ENCODE measurements around the gene ORC2.
A peak's percentile ranks its signal among the peaks of the same experiment; 100 is the strongest.

DNA sequence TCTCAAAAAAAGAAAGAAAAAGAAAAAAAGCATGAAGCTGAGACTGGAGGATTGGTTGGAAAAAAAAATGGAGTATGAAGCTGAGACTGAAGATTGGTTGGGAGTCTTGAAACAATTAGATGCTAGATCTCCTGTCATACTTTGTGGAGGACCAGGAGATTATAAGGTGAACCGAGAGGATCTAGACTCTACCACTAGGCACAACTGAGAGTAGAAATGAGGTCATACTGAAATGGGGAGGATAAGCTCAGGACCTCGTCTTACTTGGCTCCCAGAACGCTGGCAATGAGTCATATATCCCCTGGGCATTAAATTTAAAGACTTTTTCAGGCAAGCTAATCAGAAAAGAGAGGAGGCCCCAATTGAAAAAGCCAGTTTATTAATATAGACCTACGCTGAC lies 3.3 kb upstream of the ORC2 start:
- TF ChIP-seq, protein P1, sequence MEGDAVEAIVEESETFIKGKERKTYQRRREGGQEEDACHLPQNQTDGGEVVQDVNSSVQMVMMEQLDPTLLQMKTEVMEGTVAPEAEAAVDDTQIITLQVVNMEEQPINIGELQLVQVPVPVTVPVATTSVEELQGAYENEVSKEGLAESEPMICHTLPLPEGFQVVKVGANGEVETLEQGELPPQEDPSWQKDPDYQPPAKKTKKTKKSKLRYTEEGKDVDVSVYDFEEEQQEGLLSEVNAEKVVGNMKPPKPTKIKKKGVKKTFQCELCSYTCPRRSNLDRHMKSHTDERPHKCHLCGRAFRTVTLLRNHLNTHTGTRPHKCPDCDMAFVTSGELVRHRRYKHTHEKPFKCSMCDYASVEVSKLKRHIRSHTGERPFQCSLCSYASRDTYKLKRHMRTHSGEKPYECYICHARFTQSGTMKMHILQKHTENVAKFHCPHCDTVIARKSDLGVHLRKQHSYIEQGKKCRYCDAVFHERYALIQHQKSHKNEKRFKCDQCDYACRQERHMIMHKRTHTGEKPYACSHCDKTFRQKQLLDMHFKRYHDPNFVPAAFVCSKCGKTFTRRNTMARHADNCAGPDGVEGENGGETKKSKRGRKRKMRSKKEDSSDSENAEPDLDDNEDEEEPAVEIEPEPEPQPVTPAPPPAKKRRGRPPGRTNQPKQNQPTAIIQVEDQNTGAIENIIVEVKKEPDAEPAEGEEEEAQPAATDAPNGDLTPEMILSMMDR (conservative IDR thresholded peaks at IDR 0.05 in 1 of 2, IDR thresholded peaks at IDR 0.05 in 1 of 2; ENCODE audit: low read depth in 1 of 2, low read length in 2 of 2) = peak in 1 of 2 donors; percentile 10
- TF ChIP-seq EZH2 (IDR thresholded peaks at IDR 0.05; ENCODE audit: low read length, missing control alignments) = no peak
